HCT116 (cell line): ENCODE measurements around the gene B3GALT2. TPM values are rescaled to one million over a fixed set of nuclear protein-coding genes. Genes with fewer than 3 reads are reported as not detected.

Source experiments
- ATAC-seq: fragments of 200-7000 bp; cut with Tn5 transposase; 2 replicates; pipeline ENCODE4 v1.9.1; 2020; ENCODE audit warnings: mild to moderate bottlenecking, moderate library complexity
- BruUV-seq: library from RNA; stranded (reverse); fragments of 400-500 nt; replicated peaks from 2 replicates; lab custom pipeline; 2021; lab: Mats Ljungman, UMichigan
- CTCF ChIA-PET: fragments of 300-600 bp; sonication (Branson Sonifier 250); formaldehyde crosslinking; loops from one replicate; lab custom pipeline; 2021; ENCODE audit warnings: antibody characterized with exemption; lab: Charles Lee
- POLR2A ChIA-PET: fragments of 300-600, 350-600 bp; sonication (Branson Sonifier 250); formaldehyde crosslinking; loops from one replicate; lab custom pipeline; 2021; ENCODE audit warnings: antibody characterized with exemption; lab: Charles Lee
- RAD21 ChIA-PET, 2 experiments: fragments of 300-600 bp; sonication (Branson Sonifier 250); formaldehyde crosslinking; loops; one replicate each; lab custom pipeline; 2023; ENCODE audit warnings: low total read pairs in 2 of 2; ENCODE audit not compliant: uncharacterized antibody in 2 of 2, unreplicated experiment in 2 of 2, low non-redundant PET in 1 of 2; lab: Charles Lee
- DNase-seq: peaks from one replicate; pipeline ENCODE4 v3.0.0-alpha.2; 2010; ENCODE audit warnings: low read depth, low spot score
- H2AFZ ChIP-seq: fragments of 200-600 bp; shearing (Covaris generic), sonication (generic); 2 replicates; pipeline ENCODE4 v1.6.1; 2017; ENCODE audit warnings: low read depth, mixed run types, mixed read lengths, antibody characterized with exemption, low read length; ENCODE audit not compliant: poor library complexity, severe bottlenecking
- H3K27ac ChIP-seq: 2 replicates; pipeline ENCODE4 v1.5.1; 2012; ENCODE audit warnings: low read depth, low read length
- H3K27me3 ChIP-seq: fragments of 200-600 bp; sonication (generic); 2 replicates; pipeline ENCODE4 v1.6.1; 2016; ENCODE audit warnings: mixed run types, low read length, mixed read lengths; ENCODE audit not compliant: insufficient read depth
- H3K36me3 ChIP-seq, 2 experiments: fragments of 200-500 bp in 1 of 2; fragments of 200-600 bp in 1 of 2; sonication (Bioruptor generic) in 1 of 2; sonication (generic) in 1 of 2; 2 replicates each; pipeline versions ENCODE4 v1.5.1 to v1.6.1; 2014 to 2016; ENCODE audit warnings: low read length in 2 of 2, inconsistent platforms in 1 of 2, mixed read lengths in 1 of 2, mixed run types in 1 of 2; ENCODE audit not compliant: insufficient read depth in 2 of 2, control insufficient read depth in 1 of 2
- H3K4me1 ChIP-seq, 2 experiments: fragments of 200-600 bp in 1 of 2; sonication (generic) in 1 of 2; 2 replicates each; pipeline versions ENCODE4 v1.5.1 to v1.6.1; 2012 to 2017; ENCODE audit warnings: low read length in 2 of 2, inconsistent platforms in 1 of 2, mild to moderate bottlenecking in 1 of 2, mixed read lengths in 1 of 2, mixed run types in 1 of 2, moderate library complexity in 1 of 2; ENCODE audit not compliant: insufficient read depth in 2 of 2, control insufficient read depth in 1 of 2
- H3K4me2 ChIP-seq: fragments of 200-600 bp; sonication (generic); 2 replicates; pipeline ENCODE4 v1.6.1; 2017; ENCODE audit warnings: mixed run types, low read length, mixed read lengths
- H3K4me3 ChIP-seq, 2 experiments: fragments of 200-600 bp in 1 of 2; sonication (generic) in 1 of 2; replicated peaks in 1 of 2; 2 replicates each; pipeline ENCODE4 v1.5.1; 2011 to 2016; ENCODE audit warnings: low read length in 2 of 2, control low read depth in 1 of 2, low read depth in 1 of 2, mild to moderate bottlenecking in 1 of 2, mixed read lengths in 1 of 2, mixed run types in 1 of 2
- H3K79me2 ChIP-seq: fragments of 200-600 bp; sonication (generic); 2 replicates; pipeline ENCODE4 v1.6.1; 2017; ENCODE audit warnings: mild to moderate bottlenecking, mixed run types, low read length, moderate library complexity, mixed read lengths; ENCODE audit not compliant: insufficient read depth
- H3K9ac ChIP-seq: fragments of 200-600 bp; sonication (generic); 2 replicates; pipeline ENCODE4 v1.6.1; 2016; ENCODE audit warnings: low read length, mixed read lengths
- H3K9me2 ChIP-seq: fragments of 200-600 bp; sonication (generic), shearing (Covaris generic); 2 replicates; pipeline ENCODE4 v1.6.1; 2017; ENCODE audit warnings: mixed run types, mild to moderate bottlenecking, moderate library complexity; ENCODE audit not compliant: insufficient read depth
- H3K9me3 ChIP-seq, 2 experiments: fragments of 200-500 bp in 1 of 2; fragments of 200-600 bp in 1 of 2; sonication (Bioruptor generic) in 1 of 2; sonication (generic) in 1 of 2; 2 replicates each; pipeline ENCODE4 v1.6.1; 2014 to 2017; ENCODE audit warnings: low read length in 2 of 2, mixed read lengths in 2 of 2, inconsistent platforms in 1 of 2, low read depth in 1 of 2, mild to moderate bottlenecking in 1 of 2, mixed run types in 1 of 2, moderate library complexity in 1 of 2; ENCODE audit not compliant: control insufficient read depth in 1 of 2, insufficient read depth in 1 of 2
- H4K20me1 ChIP-seq: fragments of 200-600 bp; sonication (generic), shearing (Covaris generic); 2 replicates; pipeline ENCODE4 v1.6.1; 2017; ENCODE audit warnings: mixed run types, mild to moderate bottlenecking, moderate library complexity; ENCODE audit not compliant: insufficient read depth
- EGR1 ChIP-seq: IDR thresholded peaks from 2 replicates; pipeline ENCODE4 v1.6.1; 2012; ENCODE audit warnings: low read depth
- ELF1 ChIP-seq: IDR thresholded peaks from 2 replicates; pipeline ENCODE4 v1.6.1; 2012; ENCODE audit warnings: low read depth, borderline replicate concordance
- EZH2 ChIP-seq: fragments of 200-600 bp; sonication (generic); IDR thresholded peaks from 2 replicates; pipeline ENCODE4 v1.6.1; 2017; ENCODE audit warnings: antibody characterized with exemption, mixed run types
- FOSL1 ChIP-seq: IDR thresholded peaks from 2 replicates; pipeline ENCODE4 v1.6.1; 2012; ENCODE audit warnings: low read depth
- JUND ChIP-seq: IDR thresholded peaks from 2 replicates; pipeline ENCODE4 v1.6.1; 2012
- POLR2A ChIP-seq: IDR thresholded peaks from 2 replicates; pipeline ENCODE4 v1.7.0; 2011; ENCODE audit warnings: borderline replicate concordance; ENCODE audit not compliant: insufficient read depth, insufficient read length; ENCODE audit errors: extremely low read depth
- POLR2AphosphoS5 ChIP-seq: IDR thresholded peaks from 2 replicates; pipeline ENCODE4 v1.6.1; 2011; ENCODE audit warnings: mild to moderate bottlenecking, low read depth, low read length, moderate library complexity
- RAD21 ChIP-seq: IDR thresholded peaks from 2 replicates; pipeline ENCODE4 v1.6.1; 2012; ENCODE audit warnings: low read depth, mild to moderate bottlenecking
- SIN3A ChIP-seq: IDR thresholded peaks from 2 replicates; pipeline ENCODE4 v1.6.1; 2012; ENCODE audit warnings: low read depth
- SP1 ChIP-seq: IDR thresholded peaks from 2 replicates; pipeline ENCODE4 v1.6.1; 2012; ENCODE audit warnings: low read depth
- SRF ChIP-seq: IDR thresholded peaks from 2 replicates; pipeline ENCODE4 v1.6.1; 2012; ENCODE audit warnings: low read depth
- TCF7L2 ChIP-seq: IDR thresholded peaks from 2 replicates; pipeline ENCODE4 v1.7.0; 2011; ENCODE audit warnings: borderline replicate concordance, inconsistent platforms; ENCODE audit not compliant: insufficient read depth, insufficient read length; ENCODE audit errors: extremely low read depth
- YY1 ChIP-seq: IDR thresholded peaks from 2 replicates; pipeline ENCODE4 v1.6.1; 2011; ENCODE audit warnings: low read length, low read depth, moderate library complexity, mild to moderate bottlenecking; ENCODE audit not compliant: insufficient replicate concordance; ENCODE audit errors: extremely low read depth
- intact Hi-C: fragments of 100-400 bp; cut with micrococcal nuclease; formaldehyde crosslinking; loops from 2 replicates; pipeline ENCODE4 v1.10.0; 2022
- total RNA-seq: library from RNA; stranded (reverse); gene quantifications from one replicate; pipeline ENCODE4 v1.2.1, GENCODE V29; 2021; ENCODE audit not compliant: unreplicated experiment
- TF ChIP-seq, protein P1 (sequence below): IDR thresholded peaks from 2 replicates; pipeline ENCODE4 v1.6.1; 2011; ENCODE audit warnings: mild to moderate bottlenecking, low read length, moderate library complexity; ENCODE audit not compliant: insufficient replicate concordance; ENCODE audit errors: extremely low read depth
- TF ChIP-seq, protein P2 (sequence below): IDR thresholded peaks from 2 replicates; pipeline ENCODE4 v1.6.1; 2012

The B3GALT2 gene
- total RNA-seq, 1 experiment from 2014 or later, result 0.15 TPM

DNA sequence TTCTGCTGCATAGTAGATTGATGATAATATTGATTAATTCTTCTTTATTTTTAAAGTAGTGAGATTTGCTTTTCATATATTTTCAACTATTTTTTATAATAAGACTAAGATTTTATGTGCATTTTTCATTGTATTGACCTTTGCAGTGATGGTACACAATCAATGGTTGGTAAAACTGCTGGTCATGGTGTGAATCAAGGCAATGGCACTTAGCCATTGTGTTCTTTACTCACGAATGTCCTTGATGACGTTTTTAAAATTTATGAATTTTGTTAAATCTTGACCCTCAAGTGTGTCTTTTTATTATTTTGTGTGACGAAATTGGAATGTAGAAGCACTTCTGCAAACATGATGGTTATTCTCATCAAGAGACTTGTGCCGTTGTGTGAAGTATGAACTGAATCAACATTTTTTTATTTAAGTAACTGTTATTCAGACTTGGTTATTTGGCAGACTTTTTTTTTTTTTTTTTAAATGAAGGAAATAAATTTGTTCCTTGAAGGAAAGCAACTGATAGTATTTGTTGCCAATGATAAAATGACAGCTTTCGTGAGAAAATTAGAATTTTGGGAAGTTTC is 42.0 kb downstream of the B3GALT2 start:
- Histone ChIP-seq H3K27ac (no peak overlapping the region), H3K9me2 (no peaks in the 10 kb centered on the region), H3K79me2 (peaks cover 71% of the 10 kb centered on the region)
- ChIA-PET CTCF (interaction anchor here (0.8 to 2.4 kb wide), 3 partner anchors 11 to 195 kb away, joined by 3 to 14 read pairs (median 4); no protein-coding TSS in a partner anchor), RAD21 (no interaction called here)
- TF ChIP-seq SP1, result no peak
- TF ChIP-seq TCF7L2, result no peak
- TF ChIP-seq YY1, result no peak
- TF ChIP-seq, protein P1, sequence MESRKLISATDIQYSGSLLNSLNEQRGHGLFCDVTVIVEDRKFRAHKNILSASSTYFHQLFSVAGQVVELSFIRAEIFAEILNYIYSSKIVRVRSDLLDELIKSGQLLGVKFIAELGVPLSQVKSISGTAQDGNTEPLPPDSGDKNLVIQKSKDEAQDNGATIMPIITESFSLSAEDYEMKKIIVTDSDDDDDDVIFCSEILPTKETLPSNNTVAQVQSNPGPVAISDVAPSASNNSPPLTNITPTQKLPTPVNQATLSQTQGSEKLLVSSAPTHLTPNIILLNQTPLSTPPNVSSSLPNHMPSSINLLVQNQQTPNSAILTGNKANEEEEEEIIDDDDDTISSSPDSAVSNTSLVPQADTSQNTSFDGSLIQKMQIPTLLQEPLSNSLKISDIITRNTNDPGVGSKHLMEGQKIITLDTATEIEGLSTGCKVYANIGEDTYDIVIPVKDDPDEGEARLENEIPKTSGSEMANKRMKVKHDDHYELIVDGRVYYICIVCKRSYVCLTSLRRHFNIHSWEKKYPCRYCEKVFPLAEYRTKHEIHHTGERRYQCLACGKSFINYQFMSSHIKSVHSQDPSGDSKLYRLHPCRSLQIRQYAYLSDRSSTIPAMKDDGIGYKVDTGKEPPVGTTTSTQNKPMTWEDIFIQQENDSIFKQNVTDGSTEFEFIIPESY, result no peak
- TF ChIP-seq JUND, result no peak
- no peak for TF ChIP-seq RAD21
- no peak for TF ChIP-seq SIN3A
- no peak for TF ChIP-seq FOSL1
- no peak for TF ChIP-seq POLR2A
- no peak for TF ChIP-seq EZH2
- no peak for TF ChIP-seq ELF1
- TF ChIP-seq SRF, result no peak
- TF ChIP-seq EGR1, result no peak
- TF ChIP-seq POLR2AphosphoS5, result no peak
- TF ChIP-seq, protein P2, sequence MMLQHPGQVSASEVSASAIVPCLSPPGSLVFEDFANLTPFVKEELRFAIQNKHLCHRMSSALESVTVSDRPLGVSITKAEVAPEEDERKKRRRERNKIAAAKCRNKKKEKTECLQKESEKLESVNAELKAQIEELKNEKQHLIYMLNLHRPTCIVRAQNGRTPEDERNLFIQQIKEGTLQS, result no peak
- TF ChIP-seq, all 23 proteins: peak for 0
- Histone ChIP-seq H2AFZ (no peak overlapping the region), H3K27me3 (no peaks in the 10 kb centered on the region), H3K4me1 (no peaks in the 10 kb centered on the region), H3K9ac (no peak overlapping the region), H3K36me3 (peaks cover 28 to 34% of the 10 kb centered on the region in 2 experiments), H3K9me3 (no peaks in the 10 kb centered on the region), H3K4me3 (no peak overlapping the region), H4K20me1 (peaks cover 12% of the 10 kb centered on the region; the same call in 1 of the 2 replicates), H3K4me2 (no peak overlapping the region)
- DNase-seq (no peak), ATAC-seq (no peak)
- no TSS peak for BruUV-seq
- intact Hi-C loops, result loop anchor here (5.0 kb wide), 1 partner anchor 1153 kb away; no protein-coding TSS in a partner anchor
- POLR2A ChIA-PET, result no interaction called here
